SK-N-SH treated with all-trans-retinoic acid at 6 μM for 48 hours (cell line): ENCODE results near the gene SUPT3H.

ENCODE experiments used
- ATAC-seq: fragments of 200-7000 bp; cut with Tn5 transposase; 3 replicates; pipeline ENCODE4 v1.9.1; 2020; ENCODE audit warnings: mild to moderate bottlenecking, moderate library complexity
- ARNTL ChIP-seq: fragments of 450-650 bp; formaldehyde crosslinking; IDR thresholded peaks from 2 replicates; pipeline ENCODE4 v1.5.0; 2020; ENCODE audit warnings: low read depth, mild to moderate bottlenecking, moderate library complexity, borderline replicate concordance
- CREB5 ChIP-seq: fragments of 250-450 bp; sonication (Bioruptor Pico); IDR thresholded peaks from 2 replicates; pipeline ENCODE4 v1.5.1; 2020; ENCODE audit warnings: low read depth, mild to moderate bottlenecking, moderate library complexity
- CSDC2 ChIP-seq: fragments of 250-450 bp; sonication (Bioruptor Pico); IDR thresholded peaks from 2 replicates; pipeline ENCODE4 v1.5.0; 2020; ENCODE audit warnings: mild to moderate bottlenecking, moderate library complexity
- ESRRG ChIP-seq: fragments of 250-450 bp; sonication (Bioruptor Pico); IDR thresholded peaks from 2 replicates; pipeline ENCODE4 v1.6.1; 2021; ENCODE audit warnings: mild to moderate bottlenecking
- GLIS3 ChIP-seq: fragments of 250-450 bp; sonication (Bioruptor Pico); IDR thresholded peaks from 2 replicates; pipeline ENCODE4 v1.5.0; 2020; ENCODE audit warnings: mild to moderate bottlenecking, moderate library complexity
- ISL1 ChIP-seq: fragments of 250-450 bp; sonication (Bioruptor Pico); IDR thresholded peaks from 2 replicates; pipeline ENCODE4 v2.1.2; 2022; ENCODE audit warnings: mild to moderate bottlenecking, moderate library complexity
- OSR1 ChIP-seq: fragments of 250-450 bp; sonication (Bioruptor Pico); IDR thresholded peaks from 2 replicates; pipeline ENCODE4 v1.8.0; 2022; ENCODE audit warnings: moderate library complexity, mild to moderate bottlenecking, inconsistent platforms
- PPARA ChIP-seq: fragments of 250-450 bp; sonication (Bioruptor Pico); IDR thresholded peaks from 2 replicates; pipeline ENCODE4 v1.5.0; 2020; ENCODE audit warnings: mild to moderate bottlenecking, borderline replicate concordance
- SNAI2 ChIP-seq: fragments of 250-450 bp; sonication (Bioruptor Pico); IDR thresholded peaks from 2 replicates; pipeline ENCODE4 v1.5.0; 2020; ENCODE audit warnings: mild to moderate bottlenecking, moderate library complexity
- TCF4 ChIP-seq: fragments of 250-450 bp; sonication (Bioruptor Pico); IDR thresholded peaks from 2 replicates; pipeline ENCODE4 v1.8.0; 2021; ENCODE audit warnings: mild to moderate bottlenecking, moderate library complexity, borderline replicate concordance
- TOX ChIP-seq: fragments of 250-450 bp; sonication (Bioruptor Pico); IDR thresholded peaks from 2 replicates; pipeline ENCODE4 v1.8.0; 2021; ENCODE audit warnings: mild to moderate bottlenecking, moderate library complexity, borderline replicate concordance
- TSHZ2 ChIP-seq: fragments of 250-450 bp; sonication (Bioruptor Pico); IDR thresholded peaks from 2 replicates; pipeline ENCODE4 v1.5.0; 2020; ENCODE audit warnings: mild to moderate bottlenecking, moderate library complexity
- ZC3H10 ChIP-seq: fragments of 250-450 bp; sonication (Bioruptor Pico); IDR thresholded peaks from 2 replicates; pipeline ENCODE4 v1.5.1; 2021; ENCODE audit warnings: mild to moderate bottlenecking, moderate library complexity
- ZFP3 ChIP-seq: fragments of 250-450 bp; sonication (Bioruptor Pico); IDR thresholded peaks from 2 replicates; pipeline ENCODE4 v1.5.0; 2020; ENCODE audit warnings: mild to moderate bottlenecking, moderate library complexity
- ZFP30 ChIP-seq: fragments of 450-650 bp; formaldehyde crosslinking; IDR thresholded peaks from 2 replicates; pipeline ENCODE4 v1.5.0; 2022; ENCODE audit warnings: mild to moderate bottlenecking, moderate library complexity
- ZNF565 ChIP-seq: fragments of 450-650 bp; formaldehyde crosslinking; conservative IDR thresholded peaks from 2 replicates; pipeline ENCODE4 v1.5.0; 2020; ENCODE audit warnings: low read depth, mild to moderate bottlenecking, moderate library complexity
- ZNF70 ChIP-seq: fragments of 450-650 bp; formaldehyde crosslinking; IDR thresholded peaks from 2 replicates; pipeline ENCODE4 v1.5.0; 2020; ENCODE audit warnings: mild to moderate bottlenecking, moderate library complexity
- TF ChIP-seq, protein P1 (sequence below): fragments of 250-450 bp; sonication (Bioruptor Pico); IDR thresholded peaks from 2 replicates; pipeline ENCODE4 v1.8.0; 2021; ENCODE audit warnings: low read depth, mild to moderate bottlenecking, moderate library complexity, borderline replicate concordance
- TF ChIP-seq, protein P2 (sequence below): fragments of 250-450 bp; sonication (Bioruptor Pico); IDR thresholded peaks from 2 replicates; pipeline ENCODE4 v1.8.0; 2020; ENCODE audit warnings: mild to moderate bottlenecking, moderate library complexity, borderline replicate concordance

The SUPT3H gene

DNA sequence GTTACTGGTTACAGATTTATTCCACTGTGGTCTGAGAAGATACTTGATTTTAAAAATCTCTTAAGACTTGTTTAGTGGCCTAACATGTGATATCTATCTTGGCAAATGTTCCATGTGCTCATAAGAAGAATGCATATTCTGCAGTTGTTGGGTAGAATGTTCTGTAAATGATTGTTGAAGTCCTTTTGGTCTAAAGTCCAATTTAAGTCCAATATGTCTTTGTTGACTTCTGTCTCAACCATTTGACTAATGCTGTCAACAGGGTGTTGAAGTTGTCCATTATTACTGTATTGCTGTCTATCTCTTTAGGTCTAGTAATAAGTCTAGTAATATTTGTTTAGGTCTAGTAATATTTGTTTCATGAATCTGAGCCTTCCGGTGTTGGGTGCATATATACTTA lies 437.4 kb downstream of the SUPT3H start (continued):
- no peak for TF ChIP-seq SNAI2 (CRISPR knock-in tag)
- TF ChIP-seq ZNF70 (CRISPR knock-in tag) = no peak
- no peak for TF ChIP-seq TCF4 (CRISPR knock-in tag)
- TF ChIP-seq ARNTL (CRISPR knock-in tag) = no peak
- TF ChIP-seq CREB5 (CRISPR knock-in tag) = no peak
- TF ChIP-seq ISL1 (CRISPR knock-in tag) = no peak
- TF ChIP-seq CSDC2 (CRISPR knock-in tag) = no peak

DNA sequence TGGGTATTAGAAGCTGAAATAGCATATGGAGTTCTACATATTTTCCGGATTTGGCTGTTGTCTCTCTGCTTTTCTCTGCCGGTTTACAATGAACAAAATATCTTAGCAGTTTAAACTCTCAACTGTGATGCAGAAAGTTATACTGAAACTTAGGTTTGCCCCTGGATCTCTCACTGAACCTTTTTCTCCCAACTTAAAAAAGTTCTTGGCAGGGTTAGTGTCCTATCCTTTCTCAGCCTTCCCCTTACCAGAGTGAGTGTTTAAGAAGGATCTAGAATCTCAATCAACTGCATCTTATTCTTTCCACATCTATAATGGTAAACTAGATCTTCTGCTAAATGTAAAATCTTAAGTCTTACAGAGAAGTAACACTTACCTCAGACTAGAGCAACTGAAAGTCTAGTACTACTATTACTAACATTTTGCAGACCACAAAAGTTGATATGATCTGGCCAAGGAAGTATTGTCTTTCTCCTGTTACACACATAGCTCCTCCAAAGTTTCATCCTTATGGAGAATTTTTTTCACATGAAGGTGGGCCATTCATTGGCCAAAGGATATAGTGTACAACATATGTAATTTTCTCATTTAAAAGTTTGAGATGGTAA lies 441.9 kb downstream of the SUPT3H start:
- ATAC-seq = no peak

More for the DNA sequence above, 441.9 kb downstream of the SUPT3H start:
- TF ChIP-seq ZNF70 (CRISPR knock-in tag) (no peak), PPARA (CRISPR knock-in tag) (no peak), OSR1 (CRISPR knock-in tag) (no peak), CSDC2 (CRISPR knock-in tag) (no peak), ZFP3 (no peak), ESRRG (CRISPR knock-in tag) (no peak), ZFP30 (CRISPR knock-in tag) (no peak), TOX (no peak), SNAI2 (CRISPR knock-in tag) (no peak), ZNF565 (CRISPR knock-in tag) (no peak), TSHZ2 (CRISPR knock-in tag) (no peak), GLIS3 (no peak), ARNTL (CRISPR knock-in tag) (no peak), ZC3H10 (CRISPR knock-in tag) (no peak), CREB5 (CRISPR knock-in tag) (no peak), ISL1 (CRISPR knock-in tag) (no peak)
- TF ChIP-seq, protein P1, sequence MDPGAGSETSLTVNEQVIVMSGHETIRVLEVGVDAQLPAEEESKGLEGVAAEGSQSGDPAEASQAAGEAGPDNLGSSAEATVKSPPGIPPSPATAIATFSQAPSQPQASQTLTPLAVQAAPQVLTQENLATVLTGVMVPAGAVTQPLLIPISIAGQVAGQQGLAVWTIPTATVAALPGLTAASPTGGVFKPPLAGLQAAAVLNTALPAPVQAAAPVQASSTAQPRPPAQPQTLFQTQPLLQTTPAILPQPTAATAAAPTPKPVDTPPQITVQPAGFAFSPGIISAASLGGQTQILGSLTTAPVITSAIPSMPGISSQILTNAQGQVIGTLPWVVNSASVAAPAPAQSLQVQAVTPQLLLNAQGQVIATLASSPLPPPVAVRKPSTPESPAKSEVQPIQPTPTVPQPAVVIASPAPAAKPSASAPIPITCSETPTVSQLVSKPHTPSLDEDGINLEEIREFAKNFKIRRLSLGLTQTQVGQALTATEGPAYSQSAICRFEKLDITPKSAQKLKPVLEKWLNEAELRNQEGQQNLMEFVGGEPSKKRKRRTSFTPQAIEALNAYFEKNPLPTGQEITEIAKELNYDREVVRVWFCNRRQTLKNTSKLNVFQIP (CRISPR knock-in tag) = no peak
- TF ChIP-seq, protein P2, sequence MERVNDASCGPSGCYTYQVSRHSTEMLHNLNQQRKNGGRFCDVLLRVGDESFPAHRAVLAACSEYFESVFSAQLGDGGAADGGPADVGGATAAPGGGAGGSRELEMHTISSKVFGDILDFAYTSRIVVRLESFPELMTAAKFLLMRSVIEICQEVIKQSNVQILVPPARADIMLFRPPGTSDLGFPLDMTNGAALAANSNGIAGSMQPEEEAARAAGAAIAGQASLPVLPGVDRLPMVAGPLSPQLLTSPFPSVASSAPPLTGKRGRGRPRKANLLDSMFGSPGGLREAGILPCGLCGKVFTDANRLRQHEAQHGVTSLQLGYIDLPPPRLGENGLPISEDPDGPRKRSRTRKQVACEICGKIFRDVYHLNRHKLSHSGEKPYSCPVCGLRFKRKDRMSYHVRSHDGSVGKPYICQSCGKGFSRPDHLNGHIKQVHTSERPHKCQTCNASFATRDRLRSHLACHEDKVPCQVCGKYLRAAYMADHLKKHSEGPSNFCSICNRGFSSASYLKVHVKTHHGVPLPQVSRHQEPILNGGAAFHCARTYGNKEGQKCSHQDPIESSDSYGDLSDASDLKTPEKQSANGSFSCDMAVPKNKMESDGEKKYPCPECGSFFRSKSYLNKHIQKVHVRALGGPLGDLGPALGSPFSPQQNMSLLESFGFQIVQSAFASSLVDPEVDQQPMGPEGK = no peak
